K562 (cell line): ENCODE results near the gene RUVBL2. TPM values are rescaled to one million over a fixed set of nuclear protein-coding genes. Genes with fewer than 3 reads are reported as not detected.

Experiments used
- ADNP ChIP-seq: fragments of 200-800 bp; sonication (Bioruptor generic); IDR thresholded peaks from 2 replicates; pipeline ENCODE4 v1.6.1; 2016; ENCODE audit warnings: missing genetic modification characterization, missing compliant biosample characterization
- C11orf30 ChIP-seq: fragments of 450-650 bp; IDR thresholded peaks from 2 replicates; pipeline ENCODE4 v1.6.1; 2016; ENCODE audit warnings: low read depth, mild to moderate bottlenecking
- E2F1 ChIP-seq: sonication (generic); formaldehyde crosslinking; IDR thresholded peaks from 2 replicates; pipeline ENCODE4 v1.8.1; 2023; ENCODE audit warnings: mild to moderate bottlenecking, missing genetic modification reagents, moderate library complexity
- ERF ChIP-seq: fragments of 450-650 bp; formaldehyde crosslinking; IDR thresholded peaks from 2 replicates; pipeline ENCODE4 v1.4.0; 2020; ENCODE audit warnings: mild to moderate bottlenecking, mixed read lengths
- ETS2 ChIP-seq: IDR thresholded peaks from 2 replicates; pipeline ENCODE4 v1.6.1; 2016; ENCODE audit warnings: borderline replicate concordance, missing genetic modification characterization, mild to moderate bottlenecking, moderate library complexity, missing compliant biosample characterization; ENCODE audit not compliant: poor library complexity, severe bottlenecking
- FOXJ3 ChIP-seq: sonication (generic); formaldehyde crosslinking; IDR thresholded peaks from 2 replicates; pipeline ENCODE4 v1.4.0; 2020; ENCODE audit warnings: mild to moderate bottlenecking, missing genetic modification reagents
- HDGF ChIP-seq: fragments of 450-650 bp; IDR thresholded peaks from 2 replicates; pipeline ENCODE4 v1.6.1; 2016
- HMBOX1 ChIP-seq: sonication (generic); IDR thresholded peaks from 2 replicates; pipeline ENCODE4 v1.6.1; 2016
- HMGN3 ChIP-seq: IDR thresholded peaks from 2 replicates; pipeline ENCODE4 v1.6.1; 2011; ENCODE audit warnings: borderline replicate concordance, low read depth, mild to moderate bottlenecking, mixed read lengths, low read length; ENCODE audit not compliant: insufficient read length; ENCODE audit errors: extremely low read depth
- KAT7 ChIP-seq: sonication (generic); formaldehyde crosslinking; IDR thresholded peaks from 2 replicates; pipeline ENCODE4 v1.8.0; 2022; ENCODE audit warnings: missing genetic modification reagents, mild to moderate bottlenecking, borderline replicate concordance
- KDM5B ChIP-seq: fragments of 200-600 bp; sonication (generic); IDR thresholded peaks from 2 replicates; pipeline ENCODE4 v1.6.1; 2012; ENCODE audit warnings: low read depth, mild to moderate bottlenecking, moderate library complexity, low read length, control low read depth, inconsistent platforms; ENCODE audit not compliant: insufficient replicate concordance
- PBX2 ChIP-seq, 2 experiments: IDR thresholded peaks in 1 of 2; conservative IDR thresholded peaks in 1 of 2; 2 replicates each; pipeline ENCODE4 v1.6.1; 2016; ENCODE audit warnings: low read depth in 2 of 2, mild to moderate bottlenecking in 1 of 2, missing compliant biosample characterization in 1 of 2, missing genetic modification characterization in 1 of 2, moderate library complexity in 1 of 2
- SIX5 ChIP-seq, 2 experiments: IDR thresholded peaks; 2 replicates each; pipeline ENCODE4 v1.6.1; 2011; ENCODE audit warnings: low read length in 2 of 2, borderline replicate concordance in 1 of 2, low read depth in 1 of 2, mild to moderate bottlenecking in 1 of 2, moderate library complexity in 1 of 2; ENCODE audit not compliant: insufficient read depth in 1 of 2
- TCF15 ChIP-seq: fragments of 250-450 bp; sonication (Bioruptor Pico); IDR thresholded peaks from 2 replicates; pipeline ENCODE4 v1.8.0; 2022; ENCODE audit warnings: moderate library complexity, mild to moderate bottlenecking, inconsistent platforms
- TOE1 ChIP-seq, 2 experiments: fragments of 450-650 bp in 1 of 2; sonication (generic) in 1 of 2; formaldehyde crosslinking in 1 of 2; IDR thresholded peaks; 2 replicates each; pipeline versions ENCODE4 v1.7.1 to v1.8.0; 2016 to 2022; ENCODE audit warnings: borderline replicate concordance in 2 of 2, mild to moderate bottlenecking in 2 of 2, antibody characterized with exemption in 1 of 2, inconsistent platforms in 1 of 2, low read depth in 1 of 2, missing genetic modification reagents in 1 of 2, moderate library complexity in 1 of 2
- U2AF1 ChIP-seq: fragments of 200-400 bp; formaldehyde crosslinking; optimal IDR thresholded peaks from 2 replicates; pipeline ENCODE3; 2017; ENCODE audit warnings: mild to moderate bottlenecking, low read depth, low read length, moderate library complexity
- ZFP1 ChIP-seq: fragments of 450-650 bp; formaldehyde crosslinking; IDR thresholded peaks from 2 replicates; pipeline ENCODE4 v1.4.0; 2020; ENCODE audit warnings: mild to moderate bottlenecking, mixed read lengths
- ZFX ChIP-seq: sonication (generic); formaldehyde crosslinking; IDR thresholded peaks from 2 replicates; pipeline ENCODE4 v1.8.0; 2022; ENCODE audit warnings: mild to moderate bottlenecking, missing genetic modification reagents, moderate library complexity
- polyA plus RNA-seq, 8 experiments: library from polyadenylated mRNA; depleted of rRNA in 4 of 8; stranded (reverse) in 5 of 8; unstranded in 3 of 8; fragments of >200 nt; fragmentation: Nextera tagmentation in 2 of 8; fragmentation: Illumina TruSeq in 1 of 8; extraction: Ambion mirVana in 2 of 8; extraction: Trizol in 1 of 8; gene quantifications; 2 replicates each; pipeline versions ENCODE4 v1.2.1 to v1.2.3, GENCODE V29; 2011 to 2014; ENCODE audit warnings: inconsistent platforms in 1 of 8, missing spikeins in 1 of 8
- total RNA-seq, 7 experiments: library from RNA; depleted of rRNA in 6 of 7; stranded (reverse); fragments of >200 nt in 6 of 7; fragmentation: Illumina TruSeq in 2 of 7; extraction: Trizol in 2 of 7; gene quantifications; 2 replicates each; pipeline versions ENCODE4 v1.2.1 to v1.2.3, GENCODE V29; 2011 to 2021; ENCODE audit warnings: low replicate concordance in 1 of 7

Gene RUVBL2
- total and polyA plus RNA-seq, 9 of the 15 experiments (the other 6 are each of a cell fraction or from before 2014, with no cell fraction given) = 71.4 to 453 (median 237) TPM

- TF ChIP-seq E2F1 = peak; percentile 90
- no peak for TF ChIP-seq FOXJ3
- TF ChIP-seq U2AF1 = no peak
- no peak for TF ChIP-seq ETS2
- TF ChIP-seq HMBOX1 = no peak
- peak; percentile 50; the same call in 1 of the 2 replicates for TF ChIP-seq TCF15
- TF ChIP-seq ADNP (tag) = no peak
- 0 out of 2 replicates have a peak, but pooled peaks have one; percentile 10 for TF ChIP-seq ERF (CRISPR knock-in tag)
- TF ChIP-seq ZFX (CRISPR knock-in tag) = peak; percentile 82
- TF ChIP-seq C11orf30 = peak; percentile 99
- no peak for TF ChIP-seq PBX2 (CRISPR knock-in tag; IDR thresholded peaks at IDR 0.05; ENCODE audit: low read depth)
- TF ChIP-seq PBX2 (tag; conservative IDR thresholded peaks at IDR 0.05; ENCODE audit: low read depth) = no peak
- peak; percentile 99 for TF ChIP-seq HMGN3
- TF ChIP-seq SIX5 (IDR thresholded peaks at IDR 0.05; ENCODE audit: borderline replicate concordance in 1 of 2, insufficient read depth in 1 of 2, low read depth in 1 of 2, low read length in 2 of 2) = no peak
- TF ChIP-seq ZFP1 (CRISPR knock-in tag) = no peak
- TF ChIP-seq TOE1 (IDR thresholded peaks at IDR 0.05; ENCODE audit: borderline replicate concordance) = peak; percentile 45; the same call in 1 of the 2 replicates
- no peak for TF ChIP-seq TOE1 (CRISPR knock-in tag; IDR thresholded peaks at IDR 0.05; ENCODE audit: borderline replicate concordance, low read depth)
- TF ChIP-seq KAT7 (CRISPR knock-in tag) = 0 out of 2 replicates have a peak, but pooled peaks have one; percentile 2
- peak; percentile 56 for TF ChIP-seq KDM5B
- TF ChIP-seq HDGF = no peak
Observed at GRCh38 chr19:48963371-48964204, 30.1 kb upstream of the RUVBL2 start (continued).
